COLO668 (cell line): Measurements from ENCODE around the gene LIFR.

Experiments
- DNase-seq: peaks from one replicate; lab custom pipeline; 2025; ENCODE audit not compliant: unreplicated experiment; lab: John Stamatoyannopoulos, UW

The LIFR gene

GRCh38 chr5:38445374-38446028 lies 110.9 kb downstream of the LIFR start:
- DNase-seq = no peak

GRCh38 chr5:38443390-38443789 lies 113.1 kb downstream of the LIFR start:
- DNase-seq = peak; percentile 8

DNA sequence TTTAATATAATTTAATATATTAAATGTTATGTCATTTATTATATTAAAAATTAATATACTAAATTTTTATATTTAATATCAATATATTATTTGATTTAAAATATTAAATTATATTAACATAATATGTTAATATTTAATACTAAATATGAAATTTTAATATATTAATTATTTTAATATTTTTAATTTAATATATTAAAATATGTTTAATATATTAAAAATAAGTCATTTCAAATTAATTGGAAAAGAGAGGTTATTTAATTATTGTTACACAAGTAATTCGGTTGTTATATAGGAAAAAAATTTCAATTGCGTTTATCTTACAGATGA lies 114.2 kb downstream of the LIFR start:
- no peak for DNase-seq

DNA sequence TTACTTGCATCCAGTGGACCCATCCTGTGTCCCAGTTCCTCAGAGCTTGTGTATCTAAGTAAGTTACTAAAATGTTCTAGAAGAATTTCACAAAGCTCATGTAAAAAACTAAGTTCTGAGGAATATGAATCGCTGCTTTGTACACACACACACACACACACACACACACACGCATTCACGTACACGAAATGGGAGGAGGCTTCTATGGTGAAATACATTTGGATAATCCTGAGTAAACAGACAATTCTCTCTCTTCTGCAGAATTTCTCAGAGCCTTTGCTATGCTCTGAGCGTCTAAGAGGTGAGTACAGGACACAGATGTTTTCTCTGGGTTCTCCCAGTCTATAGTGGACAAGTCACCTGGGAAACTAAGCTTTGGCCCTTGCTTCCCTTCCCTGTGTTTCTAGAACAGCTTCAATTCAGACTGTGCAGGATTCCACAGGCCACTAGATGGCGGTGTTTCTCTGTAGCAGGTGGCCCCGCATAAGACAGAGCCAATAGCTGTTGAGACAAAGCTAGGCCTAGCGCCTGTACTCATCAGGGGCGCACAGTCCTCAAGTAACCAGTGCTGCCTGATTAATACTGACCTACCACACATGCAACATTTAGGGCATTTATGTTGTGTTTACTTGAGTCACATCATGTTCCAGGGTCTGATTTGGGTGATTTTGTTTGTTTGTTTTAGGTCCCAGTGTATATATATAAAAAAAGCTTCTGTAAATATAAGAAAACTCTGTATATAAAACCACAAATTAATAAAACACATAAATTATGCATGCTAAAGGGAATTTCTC lies 114.8 kb downstream of the LIFR start:
- peak; percentile 88 for DNase-seq

- no peak for DNase-seq
These were observed 117.7 kb downstream of the LIFR start for GRCh38 chr5:38438757-38439156.

DNA sequence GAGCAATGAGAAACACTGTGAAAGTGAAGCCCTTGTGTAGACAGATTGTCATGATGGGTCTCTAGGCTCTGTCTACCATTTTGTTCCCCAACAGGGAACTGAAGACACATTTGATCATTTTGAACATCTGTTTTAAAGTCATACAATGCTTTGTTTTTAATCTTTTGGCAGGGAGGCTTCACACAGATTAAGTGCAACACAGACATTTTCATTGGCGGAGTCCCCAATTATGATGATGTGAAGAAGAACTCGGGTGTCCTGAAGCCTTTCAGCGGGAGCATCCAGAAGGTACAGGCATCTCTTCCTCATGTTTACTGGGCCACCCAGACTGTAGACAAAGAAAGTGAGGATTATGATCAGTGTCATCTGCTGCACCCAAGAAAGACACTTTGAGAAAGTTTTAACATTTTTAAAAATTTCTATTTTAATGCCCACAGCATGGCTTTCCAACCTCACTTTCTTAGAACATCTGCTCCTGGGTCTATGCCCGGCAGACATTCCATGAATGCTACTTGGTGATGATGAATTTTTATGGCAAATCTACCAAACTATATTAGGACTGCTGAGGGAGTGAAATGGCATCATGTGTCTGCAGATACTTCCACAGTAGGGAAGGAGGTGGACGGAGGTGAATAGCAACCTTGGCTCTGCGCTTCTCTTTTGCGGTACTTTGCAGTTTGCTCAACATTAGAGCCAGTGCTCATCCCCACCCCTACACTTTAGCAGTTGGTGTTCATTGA lies 121.3 kb downstream of the LIFR start:
- DNase-seq = no peak

DNA sequence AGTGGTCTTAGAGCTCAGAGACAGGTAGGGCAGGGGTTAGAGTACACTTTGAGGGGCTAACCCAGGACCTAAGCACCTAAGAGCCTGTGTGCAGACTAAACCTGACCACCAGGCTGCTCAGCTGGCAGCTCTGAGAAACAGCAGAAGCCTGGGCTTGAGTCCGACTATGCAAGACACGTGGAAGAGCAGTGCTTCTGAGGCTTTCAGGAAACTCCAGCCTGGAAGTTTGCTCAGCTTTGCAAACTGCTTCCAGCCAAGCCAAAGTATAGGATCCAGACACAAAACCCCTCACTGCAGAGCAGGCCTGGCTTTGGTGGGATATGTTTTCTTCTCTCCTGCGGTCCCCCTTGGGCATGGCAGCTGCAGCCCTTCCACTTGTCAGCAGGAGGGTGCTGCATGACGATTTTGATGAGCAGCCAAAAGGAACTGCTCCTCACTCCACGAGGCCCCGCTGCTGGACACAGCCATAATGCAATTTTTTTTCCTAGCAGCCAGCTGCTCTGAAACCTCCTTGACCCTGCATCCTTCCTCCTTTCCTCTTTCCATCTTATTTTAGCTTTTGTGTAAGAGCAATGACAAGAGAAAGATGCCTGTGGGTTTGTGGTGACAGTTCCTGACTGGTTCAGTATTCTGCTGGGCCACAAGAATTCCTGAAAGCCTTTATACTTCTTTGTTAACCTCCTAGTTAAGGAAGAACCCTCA lies 123.1 kb downstream of the LIFR start:
- no peak for DNase-seq

- DNase-seq = no peak
These were observed 125.1 kb downstream of the LIFR start for GRCh38 chr5:38431242-38431853.

DNA sequence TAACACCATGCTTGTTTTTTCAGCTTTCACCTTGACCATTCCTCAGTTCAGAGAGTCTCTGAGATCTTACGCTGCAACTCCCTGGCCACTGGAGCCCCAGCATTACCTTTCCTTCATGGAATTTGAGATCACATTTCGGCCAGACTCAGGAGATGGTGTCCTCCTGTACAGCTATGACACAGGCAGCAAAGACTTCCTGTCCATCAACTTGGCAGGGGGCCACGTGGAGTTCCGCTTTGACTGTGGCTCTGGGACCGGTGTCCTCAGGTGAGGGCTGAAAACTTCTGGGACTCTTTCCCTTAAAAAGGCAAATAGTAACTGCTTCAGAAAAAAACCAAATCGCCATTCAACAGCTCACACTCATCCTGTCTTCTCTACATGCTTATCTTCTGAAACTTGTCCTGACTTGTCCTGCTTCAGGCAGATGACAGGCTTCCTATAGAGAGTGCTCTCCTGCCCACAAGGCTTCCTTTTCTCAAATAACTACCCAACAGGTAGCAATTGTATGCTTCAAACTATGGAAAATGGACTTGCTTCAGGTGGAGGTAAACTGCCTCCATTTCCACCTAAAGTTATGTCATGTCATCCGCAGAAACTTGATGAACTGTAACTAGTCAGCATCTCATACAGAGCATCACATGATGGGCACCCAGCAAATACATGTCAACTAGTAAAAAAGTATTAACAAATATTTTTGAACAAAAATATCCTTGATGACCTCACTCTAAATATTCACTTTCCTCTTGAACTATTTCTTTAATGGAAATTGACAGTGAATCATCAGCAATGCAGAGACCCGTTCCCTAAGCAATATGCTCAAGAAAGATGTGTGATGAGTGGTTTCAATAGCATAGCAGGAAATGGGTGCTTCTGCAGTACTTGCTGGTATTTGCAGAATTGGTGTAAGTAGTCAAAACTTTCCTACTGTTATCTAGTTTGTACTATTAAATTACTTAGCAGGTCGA lies 129.2 kb downstream of the LIFR start:
- DNase-seq = no peak

DNA sequence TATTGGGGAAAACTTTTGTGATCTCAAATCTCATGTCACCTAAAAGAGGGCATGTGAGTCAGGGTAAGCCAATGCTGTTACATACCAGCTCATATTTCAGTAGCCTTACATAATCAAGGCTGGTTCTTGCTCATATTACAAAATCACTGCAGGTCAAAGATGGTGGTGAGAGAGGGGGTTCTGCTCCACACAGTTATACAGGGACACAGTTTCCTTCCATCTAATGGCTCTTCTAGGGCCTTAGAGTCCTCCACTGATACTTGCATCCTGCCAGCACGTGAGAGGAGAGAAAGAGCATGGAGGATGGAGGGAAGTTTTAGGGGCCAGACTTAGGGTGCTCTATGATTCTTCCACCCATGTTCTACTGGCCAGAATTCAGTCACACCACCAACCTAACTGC lies 130.0 kb downstream of the LIFR start:
- no peak for DNase-seq
